Endodermal cell (in vitro differentiated cells): ENCODE measurements around the gene LOXHD1. TPM values are rescaled to one million over a fixed set of nuclear protein-coding genes. Genes with fewer than 3 reads are reported as not detected.

Experiments used
- DNase-seq: peaks from one replicate; pipeline ENCODE4 v3.0.0-alpha.2; 2017
- H3K27ac ChIP-seq: 2 replicates; pipeline ENCODE4 v1.5.1; 2013; ENCODE audit warnings: mild to moderate bottlenecking, low read depth, low read length, moderate library complexity
- H3K27me3 ChIP-seq: 2 replicates; pipeline ENCODE4 v1.6.1; 2013; ENCODE audit warnings: mild to moderate bottlenecking, low read length, moderate library complexity; ENCODE audit not compliant: insufficient read depth, control insufficient read depth, poor library complexity, severe bottlenecking
- H3K36me3 ChIP-seq: 2 replicates; pipeline ENCODE4 v1.7.0; 2013; ENCODE audit warnings: mild to moderate bottlenecking, low read length, moderate library complexity; ENCODE audit not compliant: control insufficient read depth, insufficient read depth
- H3K4me1 ChIP-seq: one replicate; pipeline ENCODE4 v1.7.0; 2013; ENCODE audit warnings: low read length; ENCODE audit not compliant: control insufficient read depth, insufficient read depth
- H3K4me3 ChIP-seq: 2 replicates; pipeline ENCODE4 v1.5.1; 2013; ENCODE audit warnings: mild to moderate bottlenecking, low read length, moderate library complexity
- H3K9ac ChIP-seq: 2 replicates; pipeline ENCODE4 v1.6.1; 2013; ENCODE audit warnings: mild to moderate bottlenecking, low read length, moderate library complexity; ENCODE audit not compliant: poor library complexity, severe bottlenecking; ENCODE audit errors: extremely low read depth
- H3K9me3 ChIP-seq: 2 replicates; pipeline ENCODE4 v1.6.1; 2013; ENCODE audit warnings: mild to moderate bottlenecking, low read length, moderate library complexity; ENCODE audit not compliant: control insufficient read depth
- H3K27ac Mint-ChIP-seq: 2 replicates; pipeline ENCODE4 v1.8.0; 2020; ENCODE audit warnings: mixed read lengths
- H3K27me3 Mint-ChIP-seq: 2 replicates; pipeline ENCODE4 v1.8.0; 2021; ENCODE audit warnings: mild to moderate bottlenecking, mixed read lengths; ENCODE audit not compliant: insufficient read depth
- H3K36me3 Mint-ChIP-seq: 2 replicates; pipeline ENCODE4 v1.8.0; 2020; ENCODE audit warnings: low read depth, mixed read lengths
- H3K4me1 Mint-ChIP-seq: 2 replicates; pipeline ENCODE4 v1.8.0; 2020; ENCODE audit warnings: mixed read lengths
- H3K4me3 Mint-ChIP-seq: 2 replicates; pipeline ENCODE4 v1.8.0; 2020; ENCODE audit warnings: mild to moderate bottlenecking, moderate library complexity, mixed read lengths
- H3K9me3 Mint-ChIP-seq: 2 replicates; pipeline ENCODE4 v1.8.0; 2020; ENCODE audit warnings: mild to moderate bottlenecking, mixed read lengths
- whole genome bisulfite sequencing, 2 experiments: methylation state at CpG; one replicate each; pipeline versions ENCODE4 v1.1.5 to v1.1.7; 2013; ENCODE audit warnings: missing lambda C conversion rate in 2 of 2, mixed read lengths in 1 of 2; ENCODE audit not compliant: insufficient coverage in 1 of 2, insufficient read length in 1 of 2; 5-methylcytosine and 5-hydroxymethylcytosine counted together
- total RNA-seq, 2 donors: library from RNA; stranded (reverse); fragmentation: NEBNext Ultra II Directional in 1 of 2; extraction: Animal tissue kit (Norgen Biotek cat#: 25700) in 1 of 2; gene quantifications; 2 replicates in 1 of 2; 3 replicates in 1 of 2; pipeline ENCODE4 v1.2.1, GENCODE V29; 2021
- TF ChIP-seq, protein P1 (sequence below): fragments of 200-600 bp; sonication (generic); conservative IDR thresholded peaks from 2 replicates; pipeline ENCODE4 v1.5.0; 2021; ENCODE audit warnings: antibody characterized with exemption, mild to moderate bottlenecking

LOXHD1 gene
- total RNA-seq, 2 donors from 2014 or later = 2.1 TPM; not detected in 1

- H3K4me3 Mint-ChIP-seq = no peak overlapping the region
- WGBS, 2 experiments = 95 to 100% methylated on average over 4 to 5 of the region's 5 CpGs
- Histone ChIP-seq H3K36me3 (no peaks in the 10 kb centered on the region), H3K9me3 (no peaks in the 10 kb centered on the region), H3K27ac (no peak overlapping the region), H3K4me1 (no peaks in the 10 kb centered on the region), H3K9ac (no peak overlapping the region), H3K27me3 (no peaks in the 10 kb centered on the region), H3K4me3 (no peak overlapping the region)
- H3K4me1 Mint-ChIP-seq = peaks cover 11% of the 10 kb centered on the region
- H3K9me3 Mint-ChIP-seq = no peaks in the 10 kb centered on the region
- no peak for DNase-seq
- TF ChIP-seq, protein P1, sequence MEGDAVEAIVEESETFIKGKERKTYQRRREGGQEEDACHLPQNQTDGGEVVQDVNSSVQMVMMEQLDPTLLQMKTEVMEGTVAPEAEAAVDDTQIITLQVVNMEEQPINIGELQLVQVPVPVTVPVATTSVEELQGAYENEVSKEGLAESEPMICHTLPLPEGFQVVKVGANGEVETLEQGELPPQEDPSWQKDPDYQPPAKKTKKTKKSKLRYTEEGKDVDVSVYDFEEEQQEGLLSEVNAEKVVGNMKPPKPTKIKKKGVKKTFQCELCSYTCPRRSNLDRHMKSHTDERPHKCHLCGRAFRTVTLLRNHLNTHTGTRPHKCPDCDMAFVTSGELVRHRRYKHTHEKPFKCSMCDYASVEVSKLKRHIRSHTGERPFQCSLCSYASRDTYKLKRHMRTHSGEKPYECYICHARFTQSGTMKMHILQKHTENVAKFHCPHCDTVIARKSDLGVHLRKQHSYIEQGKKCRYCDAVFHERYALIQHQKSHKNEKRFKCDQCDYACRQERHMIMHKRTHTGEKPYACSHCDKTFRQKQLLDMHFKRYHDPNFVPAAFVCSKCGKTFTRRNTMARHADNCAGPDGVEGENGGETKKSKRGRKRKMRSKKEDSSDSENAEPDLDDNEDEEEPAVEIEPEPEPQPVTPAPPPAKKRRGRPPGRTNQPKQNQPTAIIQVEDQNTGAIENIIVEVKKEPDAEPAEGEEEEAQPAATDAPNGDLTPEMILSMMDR = no peak
- peaks cover 3% of the 10 kb centered on the region for H3K27me3 Mint-ChIP-seq
- no peaks in the 10 kb centered on the region for H3K36me3 Mint-ChIP-seq
- no peak overlapping the region for H3K27ac Mint-ChIP-seq
These were observed 209.2 kb downstream of the LOXHD1 start for GRCh38 chr18:46447792-46448191.

GRCh38 chr18:46447323-46447722 is 209.7 kb downstream of the LOXHD1 start:
- Histone ChIP-seq H3K36me3 (no peaks in the 10 kb centered on the region), H3K9me3 (no peaks in the 10 kb centered on the region), H3K9ac (no peak overlapping the region), H3K4me3 (no peak overlapping the region), H3K27me3 (no peaks in the 10 kb centered on the region), H3K4me1 (no peaks in the 10 kb centered on the region), H3K27ac (no peak overlapping the region)
- Mint-ChIP-seq H3K9me3 (no peaks in the 10 kb centered on the region), H3K36me3 (no peaks in the 10 kb centered on the region), H3K4me1 (peaks cover 11% of the 10 kb centered on the region), H3K27me3 (peaks cover 3% of the 10 kb centered on the region), H3K4me3 (no peak overlapping the region), H3K27ac (no peak overlapping the region)
- TF ChIP-seq, protein P1 = no peak
- WGBS, 2 experiments = 86 to 90% methylated on average over 1 to 4 of the region's 4 CpGs
- no peak for DNase-seq

GRCh38 chr18:46445522-46446313 is 211.3 kb downstream of the LOXHD1 start:
- Mint-ChIP-seq H3K4me3 (no peak overlapping the region), H3K4me1 (peaks cover 11% of the 10 kb centered on the region), H3K27ac (no peak overlapping the region), H3K27me3 (peaks cover 3% of the 10 kb centered on the region), H3K9me3 (peaks cover 3% of the 10 kb centered on the region), H3K36me3 (no peaks in the 10 kb centered on the region)
- no peaks in the 10 kb centered on the region for H3K9me3 ChIP-seq
- no peaks in the 10 kb centered on the region for H3K27me3 ChIP-seq
- H3K4me1 ChIP-seq = no peaks in the 10 kb centered on the region
- TF ChIP-seq, protein P1 = no peak
- 83 to 88% methylated on average over 1 to 2 of the region's 3 CpGs for WGBS, 2 experiments
- H3K4me3 ChIP-seq = no peak overlapping the region
- no peak for DNase-seq
- no peaks in the 10 kb centered on the region for H3K36me3 ChIP-seq
- H3K27ac ChIP-seq = no peak overlapping the region
- H3K9ac ChIP-seq = no peak overlapping the region
